Sigmoid colon (tissue), 4 donors: ENCODE results near the gene SEMA4G.

Source experiments
- CTCF ChIP-seq, 4 experiments: fragments of 450-650 bp in 3 of 4; fragments of 200-600 bp in 1 of 4; IDR thresholded peaks; one replicate each; pipeline ENCODE4 v1.5.1; 2016 to 2019; ENCODE audit warnings: antibody characterized with exemption in 4 of 4, mild to moderate bottlenecking in 3 of 4, moderate library complexity in 2 of 4
- POLR2AphosphoS5 ChIP-seq, 4 donors: sonication (generic); formaldehyde crosslinking; IDR thresholded peaks; one replicate each; pipeline ENCODE4 v1.6.1; 2017; ENCODE audit warnings: antibody characterized with exemption in 4 of 4

GRCh38 chr10:100987685-100988049 lies 18.4 kb downstream of the SEMA4G start:
- TF ChIP-seq CTCF (IDR thresholded peaks at IDR 0.05) (no peak), POLR2AphosphoS5 (IDR thresholded peaks at IDR 0.05) (no peak)
